ENCODE measurements around the gene PIP4K2A. TPM values are rescaled to one million over a fixed set of nuclear protein-coding genes. Genes with fewer than 3 reads are reported as not detected.

The PIP4K2A gene
- total RNA-seq, 1 donor from 2014 or later, result 110 TPM

DNA sequence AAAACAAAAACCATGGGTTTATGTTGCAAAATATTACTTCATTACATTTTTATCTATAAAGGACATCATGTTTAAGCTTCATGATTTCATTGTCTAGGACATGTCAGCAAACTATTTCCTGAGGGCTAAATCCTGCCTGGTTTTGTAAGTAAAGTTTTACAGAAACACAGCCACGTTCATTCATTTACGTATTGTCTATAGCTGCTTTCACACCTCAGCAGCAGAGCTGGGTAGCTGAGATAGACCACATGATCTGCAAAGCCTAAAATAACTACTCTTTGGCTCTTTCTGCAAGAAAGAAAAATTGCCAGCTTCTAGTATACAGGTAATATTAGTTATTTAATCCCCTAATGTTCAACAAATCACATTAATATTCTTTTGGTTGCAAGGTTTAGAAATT, 12.7 kb upstream of the PIP4K2A start:
- no peaks in the 10 kb centered on the region for H3K9me3 Mint-ChIP-seq (ENCODE audit: unreplicated experiment)
- H3K4me3 Mint-ChIP-seq (ENCODE audit: unreplicated experiment), result no peak overlapping the region
- no peak for DNase-seq (ENCODE audit: low spot score)
- H3K36me3 Mint-ChIP-seq (ENCODE audit: low read depth, unreplicated experiment), result no peaks in the 10 kb centered on the region
- H3K27ac Mint-ChIP-seq (ENCODE audit: unreplicated experiment), result no peak overlapping the region
- no peak for TF ChIP-seq CTCF (IDR thresholded peaks at IDR 0.05; ENCODE audit: unreplicated experiment)
- peaks cover 2% of the 10 kb centered on the region for H3K27me3 Mint-ChIP-seq (ENCODE audit: unreplicated experiment)
- peaks cover 19% of the 10 kb centered on the region for H3K4me1 Mint-ChIP-seq (ENCODE audit: unreplicated experiment)

GRCh38 chr10:22724773-22725172, 10.4 kb upstream of the PIP4K2A start:
- Mint-ChIP-seq H3K4me3 (ENCODE audit: unreplicated experiment) (no peak overlapping the region), H3K27me3 (ENCODE audit: unreplicated experiment) (peaks cover 2% of the 10 kb centered on the region), H3K27ac (ENCODE audit: unreplicated experiment) (no peak overlapping the region)

DNA sequence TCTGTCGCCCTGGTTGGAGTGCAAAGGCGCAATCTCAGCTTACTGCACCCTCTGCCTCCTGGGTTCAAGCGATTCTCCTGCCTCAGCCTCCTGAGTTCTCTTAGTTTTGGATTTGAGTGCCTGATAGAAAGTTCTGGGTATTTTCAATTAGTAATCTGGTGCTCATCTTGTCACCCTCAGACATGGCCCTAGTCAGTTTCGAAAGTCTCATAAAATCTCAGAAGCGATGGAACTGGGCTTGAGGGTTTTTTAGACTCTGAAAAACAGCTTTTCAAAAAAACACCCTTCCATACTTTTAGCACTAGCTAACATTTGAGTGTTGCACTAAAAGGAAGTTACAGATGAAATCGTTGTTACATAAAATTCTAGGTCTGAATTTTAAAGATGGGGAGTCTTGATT, 9.4 kb upstream of the PIP4K2A start:
- Mint-ChIP-seq H3K27ac (ENCODE audit: unreplicated experiment) (no peak overlapping the region), H3K36me3 (ENCODE audit: low read depth, unreplicated experiment) (no peaks in the 10 kb centered on the region), H3K4me3 (ENCODE audit: unreplicated experiment) (no peak overlapping the region), H3K9me3 (ENCODE audit: unreplicated experiment) (no peaks in the 10 kb centered on the region), H3K4me1 (ENCODE audit: unreplicated experiment) (peaks cover 17% of the 10 kb centered on the region), H3K27me3 (ENCODE audit: unreplicated experiment) (peaks cover 2% of the 10 kb centered on the region)
- no peak for DNase-seq (ENCODE audit: low spot score)
- TF ChIP-seq CTCF (IDR thresholded peaks at IDR 0.05; ENCODE audit: unreplicated experiment), result no peak

More at GRCh38 chr10:22724773-22725172, 10.4 kb upstream of the PIP4K2A start:
- peaks cover 17% of the 10 kb centered on the region for H3K4me1 Mint-ChIP-seq (ENCODE audit: unreplicated experiment)
- H3K36me3 Mint-ChIP-seq (ENCODE audit: low read depth, unreplicated experiment), result no peaks in the 10 kb centered on the region
- no peak for DNase-seq (ENCODE audit: low spot score)
- TF ChIP-seq CTCF (IDR thresholded peaks at IDR 0.05; ENCODE audit: unreplicated experiment), result no peak
- no peaks in the 10 kb centered on the region for H3K9me3 Mint-ChIP-seq (ENCODE audit: unreplicated experiment)

DNA sequence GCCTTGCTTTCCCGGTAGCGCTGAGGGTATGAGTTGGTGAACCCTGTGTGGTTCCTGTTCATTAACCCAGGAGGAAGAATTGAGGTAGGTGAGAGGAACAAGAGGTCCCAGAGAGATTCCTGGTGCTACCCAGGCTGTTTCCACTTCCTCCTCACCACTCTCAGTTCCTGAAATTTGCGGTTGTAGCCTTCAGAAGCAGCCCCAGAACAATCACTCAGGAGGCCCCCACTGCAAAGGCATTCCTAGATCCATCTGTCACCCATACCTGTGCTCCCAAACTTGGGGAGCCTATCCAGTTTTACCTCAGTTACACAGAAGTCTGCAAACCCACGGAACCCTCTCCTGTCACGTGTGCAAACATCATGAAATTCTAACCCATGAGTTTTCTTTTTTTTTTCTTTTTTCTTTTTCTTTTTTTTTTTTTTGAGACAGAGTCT, 9.0 kb upstream of the PIP4K2A start:
- peaks cover 2% of the 10 kb centered on the region for H3K27me3 Mint-ChIP-seq (ENCODE audit: unreplicated experiment)

More for the DNA sequence above, 9.0 kb upstream of the PIP4K2A start:
- no peak overlapping the region for H3K4me3 Mint-ChIP-seq (ENCODE audit: unreplicated experiment)
- peak overlapping the region; percentile 64 for H3K27ac Mint-ChIP-seq (ENCODE audit: unreplicated experiment)
- DNase-seq (ENCODE audit: low spot score), result no peak
- H3K36me3 Mint-ChIP-seq (ENCODE audit: low read depth, unreplicated experiment), result no peaks in the 10 kb centered on the region
- H3K9me3 Mint-ChIP-seq (ENCODE audit: unreplicated experiment), result no peaks in the 10 kb centered on the region
- peaks cover 17% of the 10 kb centered on the region for H3K4me1 Mint-ChIP-seq (ENCODE audit: unreplicated experiment)
- TF ChIP-seq CTCF (IDR thresholded peaks at IDR 0.05; ENCODE audit: unreplicated experiment), result no peak

Data from endothelial cell (in vitro differentiated cells).